ENCODE measurements around the gene DNAJA1. TPM values are rescaled to one million over a fixed set of nuclear protein-coding genes. Genes with fewer than 3 reads are reported as not detected.

DNAJA1 gene
- total RNA-seq, 4 donors from 2014 or later: 7.9 to 68.3 (median 47.1) TPM

GRCh38 chr9:33043671-33044070, 18.6 kb downstream of the DNAJA1 start:
- 26 to 38% methylated on average over 6 to 8 of the region's 8 CpGs for WGBS, 2 donors (ENCODE audit: low coverage in 1 of 2)
- DNase-seq: no peak
- intact Hi-C loops (cut with DNase I; ENCODE audit: low total_unique reads) (no loop called here), in situ Hi-C loops (cut with MboI; ENCODE audit: low pct_ligation_motif_present in 1 of 4, low pct_unique_long_range_greater_than_20kb in 1 of 4, low sequenced_read_pairs in 3 of 4) (no loop called here)
- no peaks in the 10 kb centered on the region for H3K27me3 ChIP-seq
- peak overlapping the region in 3 of 4 donors; percentile 32 to 63 (median 55) for H3K4me3 ChIP-seq
- peaks cover 3 to 12% (median 6%) of the 10 kb centered on the region in 4 donors for H3K4me1 ChIP-seq
- peaks cover 0 to 28% (median 9%) of the 10 kb centered on the region in 4 donors for H3K36me3 ChIP-seq
- no peaks in the 10 kb centered on the region for H3K9me3 ChIP-seq
- peak overlapping the region; percentile 84 to 91 (median 88) for H3K27ac ChIP-seq
- TF ChIP-seq POLR2A (IDR thresholded peaks at IDR 0.05) (no peak), POLR2AphosphoS5 (IDR thresholded peaks at IDR 0.05) (no peak), CTCF (IDR thresholded peaks at IDR 0.05) (no peak), EP300 (IDR thresholded peaks at IDR 0.05; ENCODE audit: low read depth) (no peak)

DNA sequence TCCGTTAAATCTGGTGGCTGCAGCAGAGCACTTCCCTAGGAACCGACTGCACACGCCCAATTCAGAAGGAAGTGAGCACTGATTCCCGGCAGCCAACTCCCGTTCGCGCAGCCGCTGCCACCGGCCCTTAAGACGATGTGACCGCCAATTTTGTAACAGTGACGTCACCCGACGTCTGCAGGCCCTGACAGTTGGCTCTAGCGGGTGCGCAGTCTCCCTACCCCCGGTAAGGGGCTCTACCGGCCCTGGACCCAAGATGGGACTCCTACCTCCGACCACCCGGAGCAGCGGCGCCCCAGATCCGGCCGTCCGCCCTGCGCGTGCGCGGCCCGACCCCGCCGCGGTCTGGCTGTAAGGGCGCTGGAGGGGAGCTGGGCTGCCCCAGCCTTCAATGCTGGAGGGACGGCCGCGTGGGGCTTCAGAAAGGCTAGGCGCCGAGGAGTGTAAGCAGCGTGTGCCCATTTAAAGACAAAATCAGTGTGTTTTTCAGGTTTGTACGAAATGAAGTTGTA, 19.1 kb downstream of the DNAJA1 start:
- in situ Hi-C loops (cut with MboI; ENCODE audit: low pct_ligation_motif_present in 1 of 4, low pct_unique_long_range_greater_than_20kb in 1 of 4, low sequenced_read_pairs in 3 of 4): no loop called here
- peak overlapping the region; percentile 28 to 63 (median 44) for H3K4me3 ChIP-seq
- peaks cover 3 to 12% (median 6%) of the 10 kb centered on the region in 4 donors for H3K4me1 ChIP-seq
- H3K36me3 ChIP-seq: peaks cover 0 to 23% (median 6%) of the 10 kb centered on the region in 4 donors
- WGBS, 2 donors (ENCODE audit: low coverage in 1 of 2): 1% methylated on average over 32 of the region's 41 CpGs; no CpG with 5 or more reads in 1 of the 2 donors
- no peaks in the 10 kb centered on the region for H3K27me3 ChIP-seq
- H3K27ac ChIP-seq: peak overlapping the region; percentile 84 to 91 (median 88)
- DNase-seq: peak; percentile 87
- TF ChIP-seq POLR2A (IDR thresholded peaks at IDR 0.05) (peak; percentile 52), CTCF (IDR thresholded peaks at IDR 0.05) (peak in 1 of 5 experiments; percentile 10), POLR2AphosphoS5 (IDR thresholded peaks at IDR 0.05) (peak; percentile 56 to 80 (median 68)), EP300 (IDR thresholded peaks at IDR 0.05; ENCODE audit: low read depth) (peak; percentile 9)
- no peaks in the 10 kb centered on the region for H3K9me3 ChIP-seq
- intact Hi-C loops (cut with DNase I; ENCODE audit: low total_unique reads): no loop called here

GRCh38 chr9:33044677-33045282, 19.7 kb downstream of the DNAJA1 start:
- Histone ChIP-seq H3K9me3 (no peaks in the 10 kb centered on the region), H3K4me1 (peaks cover 3 to 12% (median 6%) of the 10 kb centered on the region in 4 donors), H3K36me3 (peaks cover 0 to 26% (median 7%) of the 10 kb centered on the region in 4 donors), H3K27me3 (no peaks in the 10 kb centered on the region), H3K4me3 (peak overlapping the region in 3 of 4 donors; percentile 32 to 63 (median 55)), H3K27ac (peak overlapping the region; percentile 84 to 91 (median 88))
- in situ Hi-C loops (cut with MboI; ENCODE audit: low pct_ligation_motif_present in 1 of 4, low pct_unique_long_range_greater_than_20kb in 1 of 4, low sequenced_read_pairs in 3 of 4) (no loop called here), intact Hi-C loops (cut with DNase I; ENCODE audit: low total_unique reads) (no loop called here)
- 31 to 33% methylated on average over 7 to 12 of the region's 12 CpGs for WGBS, 2 donors (ENCODE audit: low coverage in 1 of 2)
- TF ChIP-seq CTCF (IDR thresholded peaks at IDR 0.05) (peak in 1 of 5 experiments; percentile 14), POLR2A (IDR thresholded peaks at IDR 0.05) (no peak), EP300 (IDR thresholded peaks at IDR 0.05; ENCODE audit: low read depth) (no peak), POLR2AphosphoS5 (IDR thresholded peaks at IDR 0.05) (no peak)
- peak; percentile 48 for DNase-seq

DNA sequence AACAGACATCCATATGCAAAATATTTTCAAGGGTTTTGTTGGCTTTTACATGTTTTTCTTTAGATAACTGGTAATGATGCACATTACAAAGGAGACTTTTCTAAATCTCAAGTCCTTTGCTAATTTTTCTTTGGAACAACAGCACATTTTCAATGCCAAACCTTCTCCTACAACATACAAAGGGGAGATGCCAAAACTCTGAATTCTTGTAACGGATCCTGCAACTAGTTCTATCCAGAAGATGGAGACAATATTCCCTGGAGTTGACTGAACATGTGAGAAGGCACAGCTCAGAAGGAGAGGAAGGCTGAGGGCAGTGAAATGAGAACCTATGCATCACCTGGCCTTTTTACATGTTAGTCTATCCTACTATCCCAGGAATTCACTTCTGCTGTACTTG, 21.0 kb downstream of the DNAJA1 start:
- Histone ChIP-seq H3K9me3 (no peaks in the 10 kb centered on the region), H3K36me3 (peaks cover 0 to 26% (median 9%) of the 10 kb centered on the region in 4 donors), H3K27ac (no peak overlapping the region), H3K4me3 (no peak overlapping the region), H3K27me3 (no peaks in the 10 kb centered on the region), H3K4me1 (peaks cover 3 to 12% (median 6%) of the 10 kb centered on the region in 4 donors)
- WGBS, 2 donors (ENCODE audit: low coverage in 1 of 2): 50 to 88% methylated on average over 1 of the region's 1 CpG
- intact Hi-C loops (cut with DNase I; ENCODE audit: low total_unique reads) (no loop called here), in situ Hi-C loops (cut with MboI; ENCODE audit: low pct_ligation_motif_present in 1 of 4, low pct_unique_long_range_greater_than_20kb in 1 of 4, low sequenced_read_pairs in 3 of 4) (no loop called here)
- TF ChIP-seq EP300 (IDR thresholded peaks at IDR 0.05; ENCODE audit: low read depth) (no peak), POLR2AphosphoS5 (IDR thresholded peaks at IDR 0.05) (no peak), CTCF (IDR thresholded peaks at IDR 0.05) (no peak), POLR2A (IDR thresholded peaks at IDR 0.05) (no peak)
- DNase-seq: no peak

All from transverse colon (tissue), 4 donors.